ENCODE results near the gene CELSR3. TPM values are rescaled to one million over a fixed set of nuclear protein-coding genes. Genes with fewer than 3 reads are reported as not detected.

CELSR3 gene
- total and polyA plus RNA-seq, 2 of the 4 experiments (the other 2 are of a cell fraction): 0.18 to 0.63 TPM

DNA sequence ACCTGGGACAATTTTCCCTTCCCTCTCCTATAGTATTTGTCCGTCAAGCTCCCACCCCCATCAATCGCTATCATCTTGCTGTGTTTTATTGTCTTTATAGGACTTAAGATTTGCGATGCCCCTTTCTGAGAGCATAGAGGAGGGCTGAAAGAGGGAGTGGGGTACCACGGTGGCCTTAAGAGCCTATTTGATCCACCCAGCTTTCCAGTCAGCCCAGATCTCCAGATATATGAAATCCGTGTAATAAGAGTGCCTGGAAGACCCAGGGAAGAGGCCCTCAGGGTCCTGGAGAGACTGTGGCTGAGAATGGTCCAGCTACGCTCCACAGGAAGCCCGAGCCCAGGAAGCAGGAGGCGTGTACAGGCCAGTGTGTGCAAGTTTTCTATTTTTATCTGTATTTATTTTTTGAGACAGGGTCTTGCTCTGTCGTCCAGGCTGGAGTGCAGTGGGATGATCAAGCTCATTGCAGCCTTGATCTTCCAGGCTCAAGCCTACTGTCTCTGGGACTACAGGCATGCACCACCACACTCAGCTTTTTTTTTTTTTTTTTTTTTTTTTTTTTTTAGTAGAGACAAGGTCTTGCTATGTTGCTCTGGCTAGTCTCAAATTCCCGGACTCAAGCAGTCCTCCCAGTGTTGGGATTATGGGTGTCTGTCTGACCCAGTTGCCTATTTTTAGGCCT lies 24.0 kb upstream of the CELSR3 start (continued):
- no peak for TF ChIP-seq RCOR1 (IDR thresholded peaks at IDR 0.05; ENCODE audit: insufficient replicate concordance, low read length)

DNA sequence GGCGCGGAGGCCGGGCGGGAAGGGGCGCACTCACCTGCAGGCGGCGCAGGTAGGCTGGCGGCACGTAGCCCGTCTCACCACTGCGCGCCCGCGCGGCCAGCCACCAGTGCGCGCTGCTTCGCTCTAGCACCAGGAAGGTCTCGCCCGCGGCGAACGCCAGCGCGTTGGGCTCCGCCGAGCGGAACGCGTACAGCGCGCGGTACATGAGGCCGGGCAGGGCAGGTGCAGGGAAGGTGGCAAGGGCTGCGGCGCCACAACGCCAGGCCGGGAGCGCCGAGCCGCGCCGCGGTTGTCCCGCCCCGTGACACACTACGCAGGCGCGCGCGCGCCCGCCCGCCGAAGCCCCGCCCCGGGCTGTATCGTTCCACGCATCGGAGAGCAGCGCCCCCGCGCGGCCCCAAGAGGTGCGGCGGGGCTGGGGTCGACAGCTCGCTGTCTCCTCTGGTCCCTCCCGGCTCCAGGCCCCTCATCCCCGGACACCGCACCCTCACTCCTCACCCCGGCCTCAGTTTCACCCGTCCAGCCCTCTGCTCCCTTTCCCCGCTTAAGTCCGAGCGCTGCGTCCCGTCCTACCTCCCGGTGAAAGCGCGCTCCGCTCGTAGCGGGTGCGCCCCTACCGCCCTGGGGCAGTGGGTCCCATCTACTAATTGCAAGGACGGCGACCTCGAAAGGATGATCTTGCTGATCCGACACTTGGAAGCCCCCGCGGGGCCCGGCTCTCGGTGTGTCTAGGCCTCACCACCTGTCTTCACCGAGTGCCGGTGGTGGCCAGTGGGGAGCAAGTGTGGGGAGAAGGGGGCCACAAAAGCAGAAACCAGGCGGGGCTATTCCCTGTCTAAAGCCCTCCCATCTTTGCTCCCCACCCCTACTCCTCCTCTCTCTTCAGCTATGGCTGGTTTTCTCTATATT lies 23.2 kb upstream of the CELSR3 start, which contains the start of gene NCKIPSD:
NCKIPSD (minus strand) TSS at position 313 of the 909 bp plus-strand sequence; CDS start at position 205, 108 bp downstream.
- Histone ChIP-seq H2AFZ (replicated peaks; ENCODE audit: low read length, poor library complexity) (peak within 1 kb of the TSS; percentile 100), H4K8ac (ENCODE audit: low read depth in 2 of 2, low read length in 2 of 2) (peak within 1 kb of the TSS; percentile 91 to 94), H3K4me3 (ENCODE audit: insufficient read depth, low read depth, low read length) (peak within 1 kb of the TSS; percentile 99), H3K9ac (ENCODE audit: low read depth, low read length) (peak within 1 kb of the TSS; percentile 99), H3K79me1 (ENCODE audit: low read depth in 1 of 2, low read length in 2 of 2) (peaks cover 29 to 78% of the 10 kb centered on the region in 2 experiments), H3K27me3 (ENCODE audit: control insufficient read depth, insufficient read depth, low read length) (no peaks in the 10 kb centered on the region), H3K4me1 (ENCODE audit: control insufficient read depth, insufficient read depth, low read length) (peaks cover 47% of the 10 kb centered on the region), H2BK120ac (ENCODE audit: low read depth, low read length) (peak within 1 kb of the TSS; percentile 88), H4K5ac (ENCODE audit: low read depth, low read length) (peak within 1 kb of the TSS; percentile 87), H3K9me3 (ENCODE audit: control insufficient read depth, insufficient read depth, low read length) (no peaks in the 10 kb centered on the region), H3K36me3 (ENCODE audit: control insufficient read depth, insufficient read depth, low read length) (peaks cover 47% of the 10 kb centered on the region), H4K91ac (ENCODE audit: insufficient read depth, low read depth, low read length) (peak within 1 kb of the TSS; percentile 93), H3K23ac (ENCODE audit: low read depth, low read length) (peak within 1 kb of the TSS; percentile 97), H3K9me1 (ENCODE audit: insufficient read depth, low read length) (peaks cover 42% of the 10 kb centered on the region), H3K18ac (ENCODE audit: low read depth, low read length) (peak within 1 kb of the TSS; percentile 84), H4K20me1 (ENCODE audit: insufficient read depth, low read length) (peaks cover 44% of the 10 kb centered on the region), H2AK9ac (replicated peaks; ENCODE audit: low read depth, low read length, poor library complexity) (peak within 1 kb of the TSS; percentile 99), H3K27ac (ENCODE audit: insufficient read depth, low read length) (peak within 1 kb of the TSS; percentile 97), H3K14ac (replicated peaks; ENCODE audit: low read depth, low read length) (peak within 1 kb of the TSS; percentile 98), H2BK15ac (ENCODE audit: low read depth, low read length) (peak within 1 kb of the TSS; percentile 75; the same call in 2 of the 3 replicates), H2AK5ac (ENCODE audit: low read depth, low read length) (peak within 1 kb of the TSS; percentile 90), H3K56ac (ENCODE audit: extremely low read depth, insufficient read depth, low read length) (peak within 1 kb of the TSS; percentile 82; the same call in 1 of the 2 replicates), H2BK5ac (ENCODE audit: low read depth, low read length, poor library complexity, severe bottlenecking) (peak within 1 kb of the TSS; percentile 98), H2BK20ac (ENCODE audit: low read depth, low read length) (peak within 1 kb of the TSS; percentile 55), H3K4ac (ENCODE audit: low read depth, low read length) (peak within 1 kb of the TSS; percentile 89), H3K4me2 (ENCODE audit: low read depth, low read length) (peak within 1 kb of the TSS; percentile 94)
- dilution Hi-C loops (cut with HindIII; ENCODE audit: low sequenced_read_pairs, unreplicated experiment): no loop called here
- BruUV-seq (replicated peaks): no TSS peak
- TF ChIP-seq MAZ (IDR thresholded peaks at IDR 0.05; ENCODE audit: borderline replicate concordance, low read depth, low read length) (peak; percentile 66; the same call in 1 of the 2 replicates), MXI1 (IDR thresholded peaks at IDR 0.05; ENCODE audit: borderline replicate concordance, low read depth, low read length) (0 out of 2 replicates have a peak, but pooled peaks have one; percentile 8), RAD21 (IDR thresholded peaks at IDR 0.05; ENCODE audit: low read length) (peak; percentile 79), FOS (IDR thresholded peaks at IDR 0.05; ENCODE audit: low read depth, low read length) (no peak), SMC3 (IDR thresholded peaks at IDR 0.05; ENCODE audit: low read depth, low read length) (peak; percentile 57; the same call in 1 of the 2 replicates), MAFK (IDR thresholded peaks at IDR 0.05; ENCODE audit: low read depth, low read length) (no peak)
- TF ChIP-seq, protein P1, sequence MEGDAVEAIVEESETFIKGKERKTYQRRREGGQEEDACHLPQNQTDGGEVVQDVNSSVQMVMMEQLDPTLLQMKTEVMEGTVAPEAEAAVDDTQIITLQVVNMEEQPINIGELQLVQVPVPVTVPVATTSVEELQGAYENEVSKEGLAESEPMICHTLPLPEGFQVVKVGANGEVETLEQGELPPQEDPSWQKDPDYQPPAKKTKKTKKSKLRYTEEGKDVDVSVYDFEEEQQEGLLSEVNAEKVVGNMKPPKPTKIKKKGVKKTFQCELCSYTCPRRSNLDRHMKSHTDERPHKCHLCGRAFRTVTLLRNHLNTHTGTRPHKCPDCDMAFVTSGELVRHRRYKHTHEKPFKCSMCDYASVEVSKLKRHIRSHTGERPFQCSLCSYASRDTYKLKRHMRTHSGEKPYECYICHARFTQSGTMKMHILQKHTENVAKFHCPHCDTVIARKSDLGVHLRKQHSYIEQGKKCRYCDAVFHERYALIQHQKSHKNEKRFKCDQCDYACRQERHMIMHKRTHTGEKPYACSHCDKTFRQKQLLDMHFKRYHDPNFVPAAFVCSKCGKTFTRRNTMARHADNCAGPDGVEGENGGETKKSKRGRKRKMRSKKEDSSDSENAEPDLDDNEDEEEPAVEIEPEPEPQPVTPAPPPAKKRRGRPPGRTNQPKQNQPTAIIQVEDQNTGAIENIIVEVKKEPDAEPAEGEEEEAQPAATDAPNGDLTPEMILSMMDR (conservative IDR thresholded peaks at IDR 0.05; ENCODE audit: low read depth, low read length): peak; percentile 90
- TF ChIP-seq, protein P2, sequence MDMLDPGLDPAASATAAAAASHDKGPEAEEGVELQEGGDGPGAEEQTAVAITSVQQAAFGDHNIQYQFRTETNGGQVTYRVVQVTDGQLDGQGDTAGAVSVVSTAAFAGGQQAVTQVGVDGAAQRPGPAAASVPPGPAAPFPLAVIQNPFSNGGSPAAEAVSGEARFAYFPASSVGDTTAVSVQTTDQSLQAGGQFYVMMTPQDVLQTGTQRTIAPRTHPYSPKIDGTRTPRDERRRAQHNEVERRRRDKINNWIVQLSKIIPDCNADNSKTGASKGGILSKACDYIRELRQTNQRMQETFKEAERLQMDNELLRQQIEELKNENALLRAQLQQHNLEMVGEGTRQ (IDR thresholded peaks at IDR 0.05; ENCODE audit: low read depth, low read length): peak; percentile 43
- intact Hi-C loops (cut with micrococcal nuclease): loop anchor here (2.0 to 5.0 kb wide), 2 partner anchors 51 to 219 kb away; partner anchors contain the start of gene SLC26A6
- 2% methylated on average over 79 of the region's 97 CpGs; no CpG with 5 or more reads in 1 of the 2 experiments for WGBS, 2 experiments (ENCODE audit: extremely low coverage in 2 of 2, insufficient read length in 1 of 2)
- POLR2A ChIA-PET (ENCODE audit: unreplicated experiment): interaction anchor here (0.6 kb wide), 1 partner anchor 109 kb away, joined by 3 read pairs; no protein-coding TSS in a partner anchor
- DNase-seq: peak; percentile 69
- CTCF ChIA-PET: interaction anchor here (1.0 kb wide), 2 partner anchors 22 to 54 kb away, joined by 3 to 4 read pairs; no protein-coding TSS in a partner anchor
- in situ Hi-C loops (cut with MboI; ENCODE audit: low sequenced_read_pairs): no loop called here
- ATAC-seq (ENCODE audit: low read depth): peak; percentile 86
